Esophagus squamous epithelium (tissue), 5 donors: ENCODE measurements around the gene CYP26B1. TPM values are rescaled to one million over a fixed set of nuclear protein-coding genes. Genes with fewer than 3 reads are reported as not detected.

Experiments used
- DNase-seq: peaks from one replicate; lab custom pipeline; 2025; lab: John Stamatoyannopoulos, UW
- H3K27ac ChIP-seq, 4 donors: fragments of 200-600 bp; sonication (generic); one replicate each; pipeline ENCODE4 v1.5.1; 2016 to 2019; ENCODE audit warnings: mild to moderate bottlenecking in 1 of 4
- H3K27me3 ChIP-seq, 4 donors: fragments of 200-600 bp; sonication (generic); 1 replicate in 3 of 4; 2 replicates in 1 of 4; pipeline versions ENCODE4 v1.5.1 to v1.6.0; 2017 to 2021; ENCODE audit warnings: antibody characterized with exemption in 1 of 4
- H3K36me3 ChIP-seq, 3 donors: fragments of 200-600 bp; sonication (generic); one replicate each; pipeline ENCODE4 v1.5.1; 2016 to 2019
- H3K4me1 ChIP-seq, 3 donors: fragments of 200-600 bp; sonication (generic); one replicate each; pipeline ENCODE4 v1.5.1; 2017 to 2019
- H3K4me3 ChIP-seq, 4 donors: fragments of 200-600 bp; sonication (generic); 1 replicate in 3 of 4; 2 replicates in 1 of 4; pipeline ENCODE4 v1.5.1; 2016 to 2019; ENCODE audit warnings: mild to moderate bottlenecking in 2 of 4, moderate library complexity in 1 of 4
- H3K9me3 ChIP-seq, 3 donors: fragments of 200-600 bp; sonication (generic); one replicate each; pipeline ENCODE4 v1.5.1; 2016 to 2019
- CTCF ChIP-seq, 6 experiments: fragments of 450-650 bp in 4 of 6; fragments of 200-600 bp in 2 of 6; sonication (generic) in 2 of 6; IDR thresholded peaks; one replicate each; pipeline ENCODE4 v1.5.1; 2016 to 2019; ENCODE audit warnings: antibody characterized with exemption in 6 of 6, mild to moderate bottlenecking in 4 of 6, moderate library complexity in 4 of 6
- POLR2A ChIP-seq, 4 donors: fragments of 450-650 bp; IDR thresholded peaks; one replicate each; pipeline ENCODE4 v1.6.1; 2017; ENCODE audit warnings: antibody characterized with exemption in 4 of 4, mild to moderate bottlenecking in 4 of 4, moderate library complexity in 3 of 4
- WGBS, 2 donors: methylation state at CpG; one replicate each; pipeline ENCODE4 v1.1.5; 2018; 5-methylcytosine and 5-hydroxymethylcytosine counted together
- intact Hi-C: fragments of 100-400 bp; cut with DNase I; formaldehyde crosslinking; loops from one replicate; pipeline ENCODE4 v1.15.0; 2022
- total RNA-seq, 4 donors: library from RNA; depleted of rRNA; stranded (reverse); fragments of >200 nt; gene quantifications; one replicate each; pipeline ENCODE4 v1.1.0, GENCODE V29; 2016
- donor health status: DM: yes; HTN: yes; CAD: no.

Gene CYP26B1
- total RNA-seq, 4 donors from 2014 or later, result 0.62 to 6.7 (median 1.3) TPM

- no peaks in the 10 kb centered on the region for H3K27me3 ChIP-seq
- no peaks in the 10 kb centered on the region for H3K36me3 ChIP-seq
- no peaks in the 10 kb centered on the region for H3K9me3 ChIP-seq
- no peak overlapping the region for H3K27ac ChIP-seq
- no peak for DNase-seq
- H3K4me3 ChIP-seq, result no peak overlapping the region
- no peaks in the 10 kb centered on the region for H3K4me1 ChIP-seq
- TF ChIP-seq CTCF (IDR thresholded peaks at IDR 0.05) (no peak), POLR2A (IDR thresholded peaks at IDR 0.05) (no peak)
- intact Hi-C loops, result no loop called here
- WGBS, 2 donors, result 73 to 78% methylated on average over 3 of the region's 3 CpGs
Measured at GRCh38 chr2:72166279-72166678, 18.6 kb upstream of the CYP26B1 start.

- H3K36me3 ChIP-seq, result no peaks in the 10 kb centered on the region
- no peak overlapping the region for H3K27ac ChIP-seq
- DNase-seq, result no peak
- WGBS, 2 donors, result 39 to 47% methylated on average over 3 of the region's 3 CpGs
- TF ChIP-seq POLR2A (IDR thresholded peaks at IDR 0.05) (no peak), CTCF (IDR thresholded peaks at IDR 0.05) (no peak)
- H3K9me3 ChIP-seq, result no peaks in the 10 kb centered on the region
- H3K4me3 ChIP-seq, result no peak overlapping the region
- intact Hi-C loops, result no loop called here
- no peaks in the 10 kb centered on the region for H3K4me1 ChIP-seq
- no peaks in the 10 kb centered on the region for H3K27me3 ChIP-seq
Measured at GRCh38 chr2:72165792-72166191, 18.1 kb upstream of the CYP26B1 start.

GRCh38 chr2:72162574-72162973, 14.9 kb upstream of the CYP26B1 start:
- no peaks in the 10 kb centered on the region for H3K4me1 ChIP-seq
- H3K9me3 ChIP-seq, result no peaks in the 10 kb centered on the region
- intact Hi-C loops, result no loop called here
- H3K27me3 ChIP-seq, result peaks cover 0 to 15% (median 0%) of the 10 kb centered on the region in 4 donors
- no peak for TF ChIP-seq CTCF (IDR thresholded peaks at IDR 0.05)
- no peak for TF ChIP-seq POLR2A (IDR thresholded peaks at IDR 0.05)
- WGBS, 2 donors, result 87% methylated on average over 4 to 5 of the region's 5 CpGs
- H3K4me3 ChIP-seq, result no peak overlapping the region
- no peaks in the 10 kb centered on the region for H3K36me3 ChIP-seq
- DNase-seq, result no peak
- no peak overlapping the region for H3K27ac ChIP-seq

GRCh38 chr2:72159211-72159993, 11.7 kb upstream of the CYP26B1 start:
- 87% methylated on average over 7 to 9 of the region's 12 CpGs for WGBS, 2 donors

More at GRCh38 chr2:72159211-72159993, 11.7 kb upstream of the CYP26B1 start:
- H3K4me3 ChIP-seq, result no peak overlapping the region
- peaks cover 0 to 8% (median 0%) of the 10 kb centered on the region in 3 donors for H3K4me1 ChIP-seq
- H3K9me3 ChIP-seq, result no peaks in the 10 kb centered on the region
- DNase-seq, result no peak
- no peaks in the 10 kb centered on the region for H3K36me3 ChIP-seq
- H3K27me3 ChIP-seq, result peaks cover 0 to 40% (median 0%) of the 10 kb centered on the region in 4 donors
- intact Hi-C loops, result no loop called here
- TF ChIP-seq POLR2A (IDR thresholded peaks at IDR 0.05) (no peak), CTCF (IDR thresholded peaks at IDR 0.05) (no peak)
- no peak overlapping the region for H3K27ac ChIP-seq
